Common myeloid progenitor, CD34-positive (primary cell): Measurements from ENCODE around the gene HIP1.
"Not testable (repeated sequence)": the region's sequence is repeated elsewhere in the genome, so short reads cannot be mapped to it uniquely, and the experiment has no call there.

Experiments used
- CTCF ChIA-PET: fragments of 350-600 bp; sonication (Branson Sonifier 250); formaldehyde crosslinking; loops from one replicate; lab custom pipeline; 2021; ENCODE audit warnings: antibody characterized with exemption; lab: Charles Lee
- POLR2A ChIA-PET: fragments of 350-600 bp; sonication (Branson Sonifier 250); formaldehyde crosslinking; loops from one replicate; lab custom pipeline; 2021; ENCODE audit warnings: antibody characterized with exemption; lab: Charles Lee
- DNase-seq, 3 donors: peaks; one replicate each; pipeline versions ENCODE4 v3.0.0 to v3.0.0-alpha.2; 2013
- H3K27ac ChIP-seq, 2 experiments: 1 replicate in 1 of 2; 2 replicates in 1 of 2; pipeline ENCODE4 v1.7.0; 2013; ENCODE audit warnings: inconsistent platforms in 2 of 2, low read length in 2 of 2, mild to moderate bottlenecking in 2 of 2, low read depth in 1 of 2, moderate library complexity in 1 of 2; ENCODE audit not compliant: severe bottlenecking in 2 of 2, insufficient read depth in 1 of 2, poor library complexity in 1 of 2
- H3K27me3 ChIP-seq, 5 experiments: replicated peaks in 2 of 5; 1 replicate in 3 of 5; 2 replicates in 2 of 5; pipeline versions ENCODE4 v1.6.1 to v1.7.0; 2013; ENCODE audit warnings: low read length in 4 of 5, mild to moderate bottlenecking in 2 of 5, moderate library complexity in 2 of 5, inconsistent platforms in 1 of 5; ENCODE audit not compliant: insufficient read depth in 5 of 5, control insufficient read depth in 4 of 5
- H3K36me3 ChIP-seq, 4 experiments: 1 replicate in 2 of 4; 2 replicates in 2 of 4; pipeline versions ENCODE4 v1.6.1 to v1.7.0; 2013; ENCODE audit warnings: low read length in 3 of 4, control low read depth in 1 of 4, mild to moderate bottlenecking in 1 of 4; ENCODE audit not compliant: control insufficient read depth in 4 of 4, insufficient read depth in 4 of 4
- H3K4me1 ChIP-seq, 4 experiments: 1 replicate in 3 of 4; 2 replicates in 1 of 4; pipeline versions ENCODE4 v1.6.1 to v1.7.1; 2013; ENCODE audit warnings: low read length in 3 of 4, mild to moderate bottlenecking in 3 of 4, control low read depth in 1 of 4, inconsistent platforms in 1 of 4, moderate library complexity in 1 of 4; ENCODE audit not compliant: control insufficient read depth in 4 of 4, insufficient read depth in 4 of 4; ENCODE audit errors: control extremely low read depth in 1 of 4
- H3K4me3 ChIP-seq, 7 experiments: 1 replicate in 4 of 7; 2 replicates in 3 of 7; pipeline versions ENCODE4 v1.5.1 to v1.7.0; 2013; ENCODE audit warnings: mild to moderate bottlenecking in 7 of 7, low read length in 6 of 7, moderate library complexity in 6 of 7, inconsistent platforms in 2 of 7, low read depth in 2 of 7, control low read depth in 1 of 7; ENCODE audit not compliant: insufficient read depth in 4 of 7, control insufficient read depth in 1 of 7; ENCODE audit errors: extremely low read depth in 1 of 7
- H3K9me3 ChIP-seq, 5 experiments: 1 replicate in 4 of 5; 2 replicates in 1 of 5; pipeline versions ENCODE4 v1.6.1 to v1.7.1; 2013; ENCODE audit warnings: low read length in 4 of 5, mild to moderate bottlenecking in 2 of 5, inconsistent platforms in 1 of 5, low read depth in 1 of 5, moderate library complexity in 1 of 5; ENCODE audit not compliant: control insufficient read depth in 4 of 5, insufficient read depth in 2 of 5; ENCODE audit errors: control extremely low read depth in 1 of 5
- WGBS: methylation state at CpG from one replicate; pipeline ENCODE4 v1.1.5; 2013; ENCODE audit not compliant: insufficient coverage; 5-methylcytosine and 5-hydroxymethylcytosine counted together

Gene HIP1

DNA sequence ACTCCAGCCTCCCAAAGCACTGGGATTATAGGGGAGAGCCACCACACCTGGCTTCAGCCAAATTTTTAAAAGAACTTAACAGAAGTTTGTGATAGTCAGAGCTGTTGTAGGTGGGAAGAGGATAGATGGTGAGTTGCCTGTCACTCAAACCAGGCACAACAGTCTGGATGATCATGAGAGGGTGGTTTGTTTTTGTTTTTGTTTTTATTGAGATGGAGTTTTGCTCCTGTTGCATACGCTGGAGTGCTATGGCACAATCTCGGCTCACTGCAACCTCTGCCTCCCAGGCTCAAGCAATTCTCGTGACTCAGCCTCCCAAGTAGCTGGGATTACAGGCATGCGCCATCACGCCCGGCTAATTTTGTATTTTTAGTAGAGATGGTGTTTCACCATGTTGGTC, 35.2 kb upstream of the HIP1 start:
- DNase-seq, H3K27ac ChIP-seq, H3K27me3 ChIP-seq, H3K36me3 ChIP-seq, H3K4me3 ChIP-seq, H3K4me1 ChIP-seq, POLR2A ChIA-PET, H3K9me3 ChIP-seq: not testable (repeated sequence)
- WGBS, result 100% methylated on average over 5 of the region's 6 CpGs
- CTCF ChIA-PET, result interaction anchor here (2.3 kb wide), 1 partner anchor 11 kb away, joined by 5 read pairs; no protein-coding TSS in a partner anchor

DNA sequence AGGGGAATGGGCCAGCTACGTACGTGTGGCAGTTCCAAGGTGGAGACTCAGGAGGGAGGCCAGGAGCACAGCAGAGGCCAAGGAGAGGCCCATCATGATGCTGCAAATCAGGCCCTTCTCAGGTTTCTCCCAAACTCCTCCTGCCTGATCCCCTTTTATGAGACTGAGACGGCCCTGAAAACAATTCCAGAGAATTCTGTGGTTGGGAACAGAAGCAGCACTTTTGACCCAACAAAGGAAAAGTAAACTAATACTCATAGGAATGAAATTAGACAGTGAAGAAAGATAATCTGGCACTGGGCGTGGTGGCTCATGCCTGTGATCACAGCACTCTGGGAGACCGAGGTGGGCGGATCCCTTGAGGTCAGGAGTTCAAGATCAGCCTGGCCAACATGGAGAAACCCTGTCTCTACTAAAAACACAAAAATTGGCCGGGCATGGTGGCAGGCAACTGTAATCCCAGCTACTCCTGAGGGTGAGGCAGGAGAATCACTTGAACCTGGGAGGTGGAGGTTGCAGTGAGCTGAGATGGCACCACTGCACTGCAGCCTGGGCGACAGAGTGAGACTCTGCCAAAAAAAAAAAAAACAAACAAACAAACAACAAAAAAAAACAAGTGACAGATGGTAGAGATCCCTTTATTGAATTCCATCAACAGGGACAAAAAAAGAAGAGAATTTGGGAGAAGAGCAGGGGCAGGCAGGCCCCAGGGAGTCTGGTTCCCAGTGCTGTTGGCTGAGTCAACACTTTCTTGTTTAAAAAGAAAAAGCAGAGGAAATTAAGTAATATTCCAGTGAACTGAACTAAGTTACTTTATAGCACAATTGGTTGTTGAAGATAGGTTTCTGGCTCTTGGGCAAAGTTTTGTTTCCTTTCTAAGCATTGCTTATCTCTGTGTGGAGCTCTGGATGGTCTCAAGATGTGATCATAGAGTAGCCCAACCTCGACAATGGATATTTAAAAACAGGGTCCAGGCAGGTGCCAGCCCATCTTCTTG, 33.6 kb upstream of the HIP1 start, which contains the start of gene CCL26:
TSS of gene CCL26 (minus strand) at position 131 of the 997 bp plus-strand sequence. CDS start at position 96, 35 bp downstream.
- POLR2A ChIA-PET, result no interaction called here

DNA sequence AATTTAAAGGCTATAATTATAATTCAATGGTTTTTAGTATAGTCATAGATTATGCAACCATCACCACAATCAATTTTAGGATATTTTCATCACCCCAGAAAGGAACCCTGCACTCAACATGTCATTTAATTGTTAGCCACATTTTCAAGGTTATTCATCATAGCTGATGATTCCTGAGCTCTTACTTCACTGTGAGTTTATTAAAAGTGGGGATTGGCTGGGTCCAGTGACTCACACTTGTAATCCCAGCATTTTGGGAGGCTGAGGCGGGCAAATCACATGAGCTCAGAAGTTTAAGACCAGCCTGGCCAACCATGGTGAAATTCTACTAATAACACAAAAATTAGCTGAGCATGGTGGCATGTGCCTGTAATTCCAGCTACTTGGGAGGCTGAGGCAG, 32.5 kb upstream of the HIP1 start:
- H3K27me3 ChIP-seq, result no peaks in the 10 kb centered on the region
- ChIA-PET POLR2A (interaction anchor here (0.6 kb wide), 2 partner anchors 10 to 194 kb away, joined by 3 to 4 read pairs; no protein-coding TSS in a partner anchor), CTCF (interaction anchor here (1.1 to 1.6 kb wide), 2 partner anchors 9 to 12 kb away, joined by 3 to 9 read pairs; no protein-coding TSS in a partner anchor)
- no peak for DNase-seq
- H3K4me3 ChIP-seq, result no peak overlapping the region
- no peaks in the 10 kb centered on the region for H3K4me1 ChIP-seq
- no peak overlapping the region for H3K27ac ChIP-seq
- WGBS, result no CpG with 5 or more reads among the region's 1 CpG
- no peaks in the 10 kb centered on the region for H3K9me3 ChIP-seq
- H3K36me3 ChIP-seq, result no peaks in the 10 kb centered on the region

More for the DNA sequence above, 33.6 kb upstream of the HIP1 start, which contains the start of gene CCL26:
- H3K9me3 ChIP-seq, result no peaks in the 10 kb centered on the region
- no peak within 1 kb of the TSS for H3K27ac ChIP-seq
- H3K36me3 ChIP-seq, result no peaks in the 10 kb centered on the region
- no peaks in the 10 kb centered on the region for H3K27me3 ChIP-seq
- WGBS, result 92% methylated on average over 8 of the region's 9 CpGs
- CTCF ChIA-PET, result interaction anchor here (1.6 kb wide), 1 partner anchor 10 kb away, joined by 9 read pairs; no protein-coding TSS in a partner anchor
- DNase-seq, result no peak
- H3K4me1 ChIP-seq, result no peaks in the 10 kb centered on the region
- no peak within 1 kb of the TSS for H3K4me3 ChIP-seq

DNA sequence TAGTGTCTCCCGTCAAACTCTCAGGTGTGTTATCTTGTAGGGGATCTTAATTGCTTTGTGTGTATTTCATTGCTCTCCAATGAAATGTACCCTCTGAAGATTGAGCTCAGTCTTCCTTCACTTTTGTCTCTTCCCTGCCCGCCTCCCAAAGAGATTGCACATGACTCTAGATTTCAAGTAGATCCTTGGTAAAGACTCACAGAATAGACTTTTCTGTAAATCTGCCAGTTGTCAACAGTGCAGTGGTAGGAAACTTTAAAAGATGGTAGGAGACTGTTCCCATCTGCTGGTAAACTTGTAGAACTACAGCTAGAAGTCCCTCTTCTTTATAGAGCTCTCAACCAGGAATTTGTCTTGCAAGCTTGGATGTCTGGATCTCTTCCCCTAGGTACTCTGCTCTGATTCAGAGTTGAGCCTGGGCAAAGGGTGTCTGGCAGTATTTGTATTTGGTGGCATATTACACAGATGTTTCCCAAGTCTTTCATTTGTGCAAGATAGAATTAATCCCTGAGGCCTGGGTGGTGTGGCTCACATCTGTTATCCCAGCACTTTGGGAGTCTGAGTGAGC, 23.7 kb upstream of the HIP1 start:
- no peak overlapping the region for H3K27ac ChIP-seq
- H3K9me3 ChIP-seq, result no peaks in the 10 kb centered on the region
- H3K36me3 ChIP-seq, result no peaks in the 10 kb centered on the region
- no peaks in the 10 kb centered on the region for H3K4me1 ChIP-seq
- ChIA-PET POLR2A (no interaction called here), CTCF (interaction anchor here (0.8 to 2.0 kb wide), 14 partner anchors 9 to 258 kb away, joined by 3 to 9 read pairs (median 4); partner anchors contain the start of gene HIP1)
- DNase-seq, result peak; percentile 54 to 75 (median 75)
- no peak overlapping the region for H3K4me3 ChIP-seq
- no peaks in the 10 kb centered on the region for H3K27me3 ChIP-seq
- WGBS, result no CpG with 5 or more reads among the region's 2 CpGs

DNA sequence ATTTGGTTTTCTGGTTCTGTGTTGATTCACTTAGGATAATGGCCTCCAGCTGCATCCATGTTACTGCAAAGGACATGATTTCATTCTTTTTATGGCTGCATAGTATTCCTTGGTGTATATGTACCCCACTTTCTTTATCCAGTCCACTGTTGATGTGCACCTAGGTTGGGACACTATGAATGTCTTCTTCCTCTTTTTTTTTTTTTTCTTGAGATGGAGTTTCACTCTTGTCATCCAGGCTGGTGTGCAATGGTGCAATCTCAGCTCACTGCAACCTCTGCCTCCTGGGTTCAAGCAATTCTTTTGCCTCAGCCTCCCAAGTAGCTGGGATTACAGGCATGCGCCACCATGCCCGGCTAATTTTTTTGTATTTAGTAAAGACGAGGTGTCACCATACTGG, 23.1 kb upstream of the HIP1 start:
- H3K27ac ChIP-seq, result not testable (repeated sequence)

DNA sequence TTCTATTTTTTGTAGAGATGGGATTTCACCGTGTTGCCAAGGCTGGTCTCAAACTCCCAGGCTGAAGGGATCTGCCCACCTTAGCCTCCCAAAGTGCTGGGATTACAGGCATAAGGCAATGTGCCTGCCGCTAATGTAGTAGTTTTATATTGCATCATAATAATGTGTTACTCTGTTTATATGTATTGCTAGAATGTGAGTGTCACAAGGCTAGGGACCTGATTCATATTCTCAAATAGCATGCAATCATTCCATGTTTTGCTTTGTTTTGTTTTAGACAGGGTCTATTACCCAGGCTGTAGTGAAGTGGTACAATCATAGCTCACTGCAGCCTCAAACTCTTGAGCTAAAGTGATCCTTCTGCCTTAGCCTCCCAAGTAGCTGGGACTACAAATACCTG, 19.8 kb upstream of the HIP1 start:
- no peak for DNase-seq
- H3K27me3 ChIP-seq, result no peaks in the 10 kb centered on the region
- no CpG with 5 or more reads among the region's 2 CpGs for WGBS
- no peaks in the 10 kb centered on the region for H3K9me3 ChIP-seq
- no peaks in the 10 kb centered on the region for H3K36me3 ChIP-seq
- H3K4me1 ChIP-seq, result no peaks in the 10 kb centered on the region
- ChIA-PET POLR2A (no interaction called here), CTCF (interaction anchor here (0.8 to 1.4 kb wide), 5 partner anchors 18 to 227 kb away, joined by 3 to 4 read pairs (median 3); no protein-coding TSS in a partner anchor)
- no peak overlapping the region for H3K4me3 ChIP-seq
- H3K27ac ChIP-seq, result no peak overlapping the region

More for the DNA sequence above, 23.1 kb upstream of the HIP1 start:
- ChIA-PET POLR2A (interaction anchor here (0.6 to 0.7 kb wide), 2 partner anchors 10 to 200 kb away, joined by 4 to 5 read pairs; no protein-coding TSS in a partner anchor), CTCF (interaction anchor here (0.8 to 2.0 kb wide), 12 partner anchors 9 to 259 kb away, joined by 3 to 9 read pairs (median 4); partner anchors contain the start of gene HIP1)
- 100% methylated on average over 2 of the region's 3 CpGs for WGBS
- DNase-seq, result peak in 2 of 3 donors; percentile 10 to 15
- H3K36me3 ChIP-seq, H3K4me3 ChIP-seq, H3K27me3 ChIP-seq, H3K9me3 ChIP-seq, H3K4me1 ChIP-seq: not testable (repeated sequence)
